PC-3 (cell line): ENCODE data around the gene CD82. TPM values are rescaled to one million over a fixed set of nuclear protein-coding genes. Genes with fewer than 3 reads are reported as not detected.
A peak's percentile ranks its signal among the peaks of the same experiment; 100 is the strongest.

Experiments
- ATAC-seq: fragments of 200-7000 bp; cut with Tn5 transposase; 2 replicates; pipeline ENCODE4 v1.9.1; 2020; ENCODE audit warnings: mild to moderate bottlenecking, moderate library complexity
- BruUV-seq: library from RNA; stranded (reverse); fragments of 400-500 nt; replicated peaks from 2 replicates; lab custom pipeline; 2021; lab: Mats Ljungman, UMichigan
- CTCF ChIA-PET: fragments of 300-600 bp; sonication (Branson Sonifier 250); formaldehyde crosslinking; loops from one replicate; lab custom pipeline; 2022; ENCODE audit warnings: antibody characterized with exemption; lab: Charles Lee
- POLR2A ChIA-PET: fragments of 300-600 bp; sonication (Branson Sonifier 250); formaldehyde crosslinking; loops from one replicate; lab custom pipeline; 2022; ENCODE audit warnings: antibody characterized with exemption; ENCODE audit not compliant: unreplicated experiment; lab: Charles Lee
- DNase-seq: peaks from one replicate; pipeline ENCODE4 v3.0.0-alpha.2; 2015
- H2AFZ ChIP-seq: fragments of 300-600 bp; sonication (generic); 2 replicates; pipeline ENCODE4 v1.6.0; 2016; ENCODE audit warnings: antibody characterized with exemption, low read length
- H3F3A ChIP-seq: fragments of 300-600 bp; sonication (generic); one replicate; pipeline ENCODE4 v1.6.0; 2017; ENCODE audit warnings: antibody characterized with exemption, low read length, control low read depth, mild to moderate bottlenecking; ENCODE audit not compliant: unreplicated experiment
- H3K27ac ChIP-seq: fragments of 300-600 bp; sonication (generic); 2 replicates; pipeline ENCODE4 v1.5.1; 2016; ENCODE audit warnings: mild to moderate bottlenecking, low read length
- H3K27me3 ChIP-seq: fragments of 300-600 bp; sonication (generic); 2 replicates; pipeline ENCODE4 v1.6.1; 2016; ENCODE audit warnings: low read length, mixed read lengths
- H3K36me3 ChIP-seq: fragments of 300-600 bp; sonication (generic); 2 replicates; pipeline ENCODE4 v1.6.1; 2016; ENCODE audit warnings: low read depth, mixed run types, low read length, mixed read lengths
- H3K4me1 ChIP-seq: fragments of 300-600 bp; sonication (generic); 2 replicates; pipeline ENCODE4 v1.5.1; 2016; ENCODE audit warnings: low read length; ENCODE audit not compliant: insufficient read depth
- H3K4me2 ChIP-seq: fragments of 300-600 bp; sonication (generic); 2 replicates; pipeline ENCODE4 v1.6.0; 2016; ENCODE audit warnings: low read length
- H3K4me3 ChIP-seq: fragments of 300-600 bp; sonication (generic); 2 replicates; pipeline ENCODE4 v1.5.1; 2016; ENCODE audit warnings: mild to moderate bottlenecking, low read length, mixed read lengths
- H3K79me2 ChIP-seq: fragments of 300-600 bp; sonication (generic); 2 replicates; pipeline ENCODE4 v1.6.1; 2017; ENCODE audit warnings: low read length, mixed read lengths
- H3K9ac ChIP-seq: fragments of 300-600 bp; sonication (generic); 2 replicates; pipeline ENCODE4 v1.6.0; 2016; ENCODE audit warnings: mild to moderate bottlenecking, low read length
- H3K9me2 ChIP-seq: fragments of 300-600 bp; sonication (generic); replicated peaks from 2 replicates; pipeline ENCODE4 v1.6.1; 2016; ENCODE audit warnings: mixed run types, low read length, mixed read lengths
- H3K9me3 ChIP-seq: fragments of 300-600 bp; sonication (generic); 2 replicates; pipeline ENCODE4 v1.6.1; 2016; ENCODE audit warnings: low read length, mixed read lengths
- H4K20me1 ChIP-seq: fragments of 300-600 bp; sonication (generic); 2 replicates; pipeline ENCODE4 v1.6.1; 2016; ENCODE audit warnings: low read length, mixed read lengths
- CTCF ChIP-seq: fragments of 300-600 bp; sonication (generic); conservative IDR thresholded peaks from 2 replicates; pipeline ENCODE4 v1.5.1; 2017; ENCODE audit warnings: antibody characterized with exemption, low read depth, mild to moderate bottlenecking, low read length
- EZH2 ChIP-seq: fragments of 300-600 bp; sonication (generic); IDR thresholded peaks from one replicate; pipeline ENCODE4 v1.6.1; 2017; ENCODE audit warnings: antibody characterized with exemption, mild to moderate bottlenecking, low read length; ENCODE audit not compliant: unreplicated experiment
- EZH2phosphoT487 ChIP-seq: fragments of 300-600 bp; sonication (generic); IDR thresholded peaks from 2 replicates; pipeline ENCODE4 v1.6.1; 2018; ENCODE audit warnings: mild to moderate bottlenecking, antibody characterized with exemption, low read length, borderline replicate concordance
- intact Hi-C: fragments of 100-400 bp; cut with micrococcal nuclease; formaldehyde crosslinking; loops from 2 replicates; pipeline ENCODE4 v1.9.0; 2023
- total RNA-seq: library from RNA; depleted of rRNA; stranded (reverse); fragments of >200 nt; gene quantifications from 2 replicates; pipeline ENCODE4 v1.2.3, GENCODE V29; 2014

Gene CD82
- total RNA-seq, 1 experiment from 2014 or later = 5.0 TPM

- Histone ChIP-seq H4K20me1 (no peaks in the 10 kb centered on the region), H3K27ac (no peak overlapping the region), H3K9me2 (no peaks in the 10 kb centered on the region), H3K4me3 (no peak overlapping the region), H3K9ac (no peak overlapping the region), H3K4me2 (no peak overlapping the region), H3K27me3 (peaks cover 25% of the 10 kb centered on the region), H3K79me2 (no peaks in the 10 kb centered on the region), H3K9me3 (no peaks in the 10 kb centered on the region), H2AFZ (no peak overlapping the region), H3K36me3 (no peaks in the 10 kb centered on the region), H3F3A (no peaks in the 10 kb centered on the region), H3K4me1 (peaks cover 6% of the 10 kb centered on the region)
- POLR2A ChIA-PET = no interaction called here
- intact Hi-C loops = no loop called here
- DNase-seq (peak; percentile 45), ATAC-seq (peak; percentile 75)
- CTCF ChIA-PET = no interaction called here
- BruUV-seq = no TSS peak
- TF ChIP-seq CTCF (peak; percentile 47; the same call in 1 of the 2 replicates), EZH2 (no peak), EZH2phosphoT487 (no peak)
These were observed 67.1 kb downstream of the CD82 start for GRCh38 chr11:44632466-44633123.

- BruUV-seq = no TSS peak
- ChIA-PET POLR2A (no interaction called here), CTCF (no interaction called here)
- Histone ChIP-seq H3F3A (no peaks in the 10 kb centered on the region), H3K4me1 (peaks cover 6% of the 10 kb centered on the region), H3K9me2 (no peaks in the 10 kb centered on the region), H2AFZ (no peak overlapping the region), H3K79me2 (no peaks in the 10 kb centered on the region), H3K9me3 (no peaks in the 10 kb centered on the region), H3K36me3 (no peaks in the 10 kb centered on the region), H3K4me2 (no peak overlapping the region), H3K27ac (no peak overlapping the region), H4K20me1 (no peaks in the 10 kb centered on the region), H3K4me3 (no peak overlapping the region), H3K9ac (no peak overlapping the region), H3K27me3 (peaks cover 22% of the 10 kb centered on the region)
- no peak for TF ChIP-seq EZH2
- TF ChIP-seq CTCF = peak; percentile 33; the same call in 1 of the 2 replicates
- intact Hi-C loops = no loop called here
- ATAC-seq (no peak), DNase-seq (no peak)
These were observed 68.2 kb downstream of the CD82 start for GRCh38 chr11:44633641-44634040.
